Ureter (tissue), 1 donor: ENCODE data around the gene MYH11. TPM values are rescaled to one million over a fixed set of nuclear protein-coding genes. Genes with fewer than 3 reads are reported as not detected.

Experiments
- DNase-seq: peaks from one replicate; pipeline ENCODE4 v3.0.0-alpha.2; 2020; ENCODE audit warnings: low spot score
- total RNA-seq: library from RNA; stranded (reverse); gene quantifications from one replicate; pipeline ENCODE4 v1.2.4, GENCODE V29; 2023
- donor health status: DM: yes; HTN: yes; CAD: no.

MYH11 gene
- total RNA-seq, 1 donor from 2014 or later = 1,287 TPM

DNA sequence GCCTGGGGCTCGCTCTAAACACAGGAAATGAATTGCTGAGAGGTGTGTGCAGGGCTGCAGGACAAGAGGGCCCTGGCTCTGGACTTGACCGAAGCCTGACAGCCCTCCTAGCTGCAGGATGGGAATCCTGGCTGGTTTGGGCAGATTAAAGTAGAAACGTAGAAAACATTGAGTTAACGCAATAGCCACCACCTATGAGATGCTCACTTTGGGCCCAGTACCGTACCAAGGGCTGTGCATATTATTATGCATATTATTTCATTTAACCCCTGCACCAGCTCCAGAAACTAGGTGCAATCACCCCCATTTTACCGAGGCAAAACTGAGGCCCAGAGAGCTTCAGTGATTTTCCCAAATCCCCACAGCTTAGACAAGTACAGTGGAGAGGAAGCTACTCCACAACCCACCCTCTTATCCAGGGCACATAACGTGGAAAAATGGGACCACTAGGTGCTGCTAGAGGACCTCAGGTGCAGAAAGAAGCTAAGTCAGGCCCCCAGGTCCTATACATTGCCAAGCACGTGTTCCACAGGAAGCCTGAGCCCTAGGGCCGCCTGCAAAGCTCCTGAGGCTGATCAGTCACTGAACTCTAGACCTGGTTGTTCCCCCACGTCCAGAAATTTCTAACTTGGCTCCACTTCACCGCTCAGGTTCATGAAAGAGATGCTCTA is 79.2 kb downstream of the MYH11 start:
- no peak for DNase-seq

DNA sequence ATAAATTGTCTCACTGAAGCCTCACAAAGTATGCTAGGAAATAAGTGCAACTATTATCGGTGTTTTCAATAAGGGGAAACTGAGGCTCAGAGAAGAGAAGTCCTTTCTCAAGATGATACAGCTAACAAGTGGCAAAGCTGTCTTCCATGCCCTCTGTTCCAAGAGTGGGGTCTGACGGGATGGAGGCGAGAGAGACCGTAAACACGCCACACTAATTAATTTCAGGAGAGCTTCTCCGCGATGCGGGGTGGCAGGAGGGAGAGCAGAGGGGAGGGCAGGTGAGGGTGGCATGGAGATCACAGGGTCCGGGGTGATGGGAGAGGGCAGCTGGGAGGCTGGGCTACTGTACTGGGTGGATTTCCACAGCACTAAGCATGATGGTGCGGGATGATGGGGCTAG is 80.3 kb downstream of the MYH11 start:
- no peak for DNase-seq

DNA sequence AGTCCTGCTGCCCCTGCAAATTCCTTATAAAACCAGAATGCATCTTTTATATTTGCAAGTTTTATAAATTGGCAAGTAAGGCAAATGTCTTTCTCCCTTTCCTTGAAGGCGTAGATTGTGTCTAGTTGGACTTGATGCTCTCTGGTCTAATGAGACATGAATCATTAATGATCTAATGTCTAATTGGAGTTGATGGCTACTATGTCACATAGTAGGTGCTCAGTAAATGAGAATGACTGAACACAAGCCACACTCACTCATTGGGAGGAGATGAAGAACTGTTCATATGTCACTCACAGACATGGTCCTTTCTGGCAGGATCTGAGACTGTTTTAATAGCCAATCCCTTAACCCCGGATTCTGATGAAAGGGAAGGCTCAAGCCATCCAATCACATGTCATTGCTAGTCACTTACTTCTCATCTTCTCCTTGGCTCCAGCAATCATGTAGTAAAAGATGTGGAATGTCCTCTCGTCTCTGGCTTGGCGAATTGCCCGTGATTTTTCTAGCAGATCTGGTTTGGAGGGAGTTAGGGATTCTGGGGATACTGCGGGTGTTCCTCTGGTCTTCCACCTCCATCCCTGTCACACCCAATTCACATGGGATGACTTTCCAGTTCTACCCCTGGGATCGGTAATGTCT is 81.0 kb downstream of the MYH11 start:
- DNase-seq = no peak

DNA sequence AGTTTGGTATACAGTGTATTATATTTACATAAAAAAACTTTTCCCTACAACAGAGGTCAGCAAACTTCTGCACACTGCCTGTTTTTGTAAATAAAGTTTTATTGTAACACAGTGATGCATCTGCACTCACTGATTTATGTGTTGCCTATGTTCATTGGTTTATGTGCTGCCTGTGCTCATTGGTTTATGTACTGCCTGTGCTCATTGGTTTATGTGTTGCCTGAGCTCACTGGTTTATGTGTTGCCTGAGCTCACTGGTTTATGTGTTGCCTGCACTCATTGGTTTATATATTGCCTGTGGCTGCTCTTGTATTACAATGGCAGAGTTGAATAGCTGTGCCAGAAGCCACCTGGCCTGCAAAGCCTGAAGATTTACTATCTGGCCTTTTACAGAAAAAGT is 81.6 kb downstream of the MYH11 start:
- no peak for DNase-seq

DNA sequence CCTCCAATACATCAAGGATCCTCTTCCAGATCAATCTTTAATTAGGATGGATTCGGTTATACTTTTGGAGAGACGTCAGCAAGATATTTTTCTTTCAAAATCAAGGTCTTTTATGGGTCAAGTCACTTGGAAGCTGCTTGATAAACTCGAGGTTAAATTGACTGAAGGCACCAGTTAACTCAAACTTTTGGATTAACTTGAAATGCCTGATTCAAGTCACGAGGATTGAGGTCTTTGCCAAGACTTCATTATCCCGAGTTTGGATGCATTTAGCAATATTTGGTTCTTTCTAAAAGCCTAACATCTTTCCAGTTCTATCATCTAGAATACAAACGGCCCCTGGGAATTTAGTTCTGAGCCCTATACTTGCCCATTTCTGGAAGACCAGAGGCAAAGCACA is 82.9 kb downstream of the MYH11 start:
- no peak for DNase-seq

DNA sequence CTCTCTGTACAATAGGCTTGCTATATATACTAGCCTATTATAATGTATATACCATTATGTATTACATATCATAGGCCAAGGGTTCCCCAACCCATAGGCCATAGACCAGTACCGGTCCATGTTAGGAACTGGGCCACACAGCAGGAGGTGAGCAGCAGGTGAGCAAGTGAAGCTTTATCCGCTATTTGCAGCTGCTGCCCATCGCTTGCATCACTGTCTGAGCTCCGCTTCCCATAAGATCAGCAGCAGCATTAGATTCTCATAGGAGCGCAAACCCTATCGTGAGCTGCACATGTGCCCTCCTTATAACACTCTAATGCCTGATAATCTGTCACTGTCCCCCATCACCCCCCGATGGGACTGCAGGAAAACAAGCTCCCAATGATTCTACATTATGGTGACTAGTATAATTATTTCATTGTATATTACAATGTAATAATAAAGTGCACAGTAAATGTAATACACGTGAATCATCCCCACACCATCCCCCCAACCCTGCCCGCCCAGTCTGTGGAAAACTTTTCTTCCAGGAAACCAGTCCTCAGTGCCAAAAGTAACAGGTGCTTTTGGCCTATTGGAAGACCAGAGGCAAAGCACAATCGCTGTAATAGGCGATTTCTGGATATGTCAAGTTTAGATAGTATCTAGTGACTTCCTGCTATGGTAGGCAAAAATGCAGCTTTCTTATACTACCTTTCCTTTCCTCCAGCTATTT is 84.1 kb downstream of the MYH11 start:
- no peak for DNase-seq

DNA sequence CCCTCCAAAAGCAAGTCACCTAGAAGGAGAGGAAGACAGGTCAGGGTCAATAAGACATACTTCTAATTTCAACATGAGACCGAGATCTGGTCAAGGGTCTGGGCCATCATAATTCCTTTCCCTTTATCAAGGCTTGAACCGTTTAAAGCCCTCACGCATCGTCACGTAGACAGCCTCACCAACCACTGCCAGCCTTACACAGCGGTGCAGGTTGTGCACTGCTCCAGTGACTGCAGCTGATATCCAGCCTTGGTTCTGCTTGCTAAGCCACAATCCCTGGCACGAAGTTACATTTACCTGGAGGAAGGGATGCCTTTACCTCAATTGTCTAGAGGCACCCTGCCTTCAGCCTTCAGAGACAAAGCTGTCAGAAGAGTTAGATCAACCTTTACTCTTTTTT is 85.1 kb downstream of the MYH11 start:
- DNase-seq = no peak

DNA sequence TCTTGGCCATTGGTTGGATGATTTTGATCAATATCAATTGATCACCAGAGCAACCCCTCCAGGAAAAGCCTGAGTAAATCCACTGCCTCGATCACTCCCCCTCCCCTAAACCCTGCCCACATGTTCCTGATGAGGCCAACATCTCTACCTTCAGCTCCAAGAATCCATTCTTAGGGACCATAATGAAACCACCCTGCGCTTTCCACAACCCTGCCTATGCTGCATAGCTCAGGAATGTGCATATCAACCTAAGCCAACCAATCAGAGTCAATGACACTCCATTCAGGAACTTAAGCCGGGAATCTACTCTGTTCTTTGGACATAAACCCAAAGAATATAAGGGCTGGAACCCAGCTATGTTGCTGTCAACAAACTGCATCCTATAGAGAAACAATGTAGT is 86.3 kb downstream of the MYH11 start:
- DNase-seq = no peak

DNA sequence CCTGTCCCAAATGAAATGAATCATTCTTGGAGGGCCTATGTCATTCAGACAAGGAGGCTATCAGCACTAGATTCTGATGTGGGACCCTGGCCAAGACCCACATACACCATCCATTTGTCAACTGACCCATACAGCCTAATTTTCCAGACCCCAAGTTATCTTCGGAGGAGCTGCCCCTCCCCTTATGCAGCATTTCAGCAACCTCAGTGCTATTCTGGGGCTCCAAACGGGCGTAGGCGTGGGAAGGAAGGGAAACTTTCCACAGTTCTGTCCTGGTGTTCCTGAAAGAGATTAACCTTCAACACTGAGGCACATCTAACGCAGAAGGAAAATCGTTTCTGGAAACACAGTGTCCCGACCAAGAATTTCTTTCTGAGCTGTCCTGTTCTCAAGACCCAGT is 86.7 kb downstream of the MYH11 start:
- no peak for DNase-seq

DNA sequence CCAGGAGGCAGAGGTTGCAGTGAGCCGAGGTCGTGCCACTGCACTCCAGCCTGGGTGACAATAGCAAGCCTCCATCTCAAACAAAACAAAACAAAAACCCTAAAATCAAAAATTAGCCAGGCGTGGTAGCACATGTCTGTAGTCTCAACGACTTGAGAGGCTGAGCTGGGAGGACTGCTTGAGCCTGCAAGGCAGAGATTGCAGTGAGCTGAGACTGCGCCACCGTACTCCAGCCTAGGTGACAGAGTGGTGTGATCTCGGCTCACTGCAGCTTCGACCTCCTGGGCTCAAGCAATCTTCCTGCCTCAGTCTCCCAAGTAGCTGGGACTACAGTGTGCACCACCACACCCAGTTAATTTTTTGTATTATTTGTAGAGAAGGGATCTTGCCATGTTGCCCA is 87.6 kb downstream of the MYH11 start:
- DNase-seq = no peak

DNA sequence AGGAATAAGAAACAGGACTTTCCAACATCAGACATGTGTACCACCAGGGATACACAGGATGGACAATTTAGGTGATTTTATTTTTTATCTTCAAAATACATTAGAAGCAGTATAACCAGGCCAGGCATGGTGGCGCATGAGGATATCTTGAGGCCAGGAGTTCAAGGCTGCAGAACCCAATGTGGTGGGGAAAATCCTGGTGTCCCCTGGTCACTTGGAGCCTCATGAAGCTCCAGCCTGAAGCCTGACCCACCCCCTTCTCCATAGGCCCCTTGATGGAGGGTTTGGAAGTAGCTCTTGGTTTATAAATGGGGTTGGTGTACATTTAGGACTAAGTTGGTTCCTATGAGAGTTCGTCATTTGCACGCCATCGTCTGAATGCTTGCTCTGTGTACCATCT is 88.6 kb downstream of the MYH11 start:
- DNase-seq = no peak

DNA sequence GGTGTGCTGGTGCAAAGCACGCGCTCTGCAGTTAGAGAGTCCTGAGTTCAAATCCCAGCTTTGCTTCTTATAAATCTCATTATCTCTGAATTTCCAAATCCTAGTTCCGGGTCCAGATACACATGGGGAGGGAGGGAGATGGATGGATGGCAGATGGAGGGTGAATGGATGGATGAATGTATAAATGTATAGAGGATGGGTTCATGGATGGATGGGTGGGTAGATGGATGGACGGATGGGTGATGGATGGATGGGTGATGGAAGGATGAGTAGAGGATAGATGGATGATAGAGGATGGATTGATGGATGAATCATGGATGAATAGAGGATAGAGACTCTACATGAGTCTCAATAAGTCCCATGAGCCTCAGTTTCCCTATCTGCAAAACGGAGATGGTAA is 89.9 kb downstream of the MYH11 start:
- DNase-seq = no peak

DNA sequence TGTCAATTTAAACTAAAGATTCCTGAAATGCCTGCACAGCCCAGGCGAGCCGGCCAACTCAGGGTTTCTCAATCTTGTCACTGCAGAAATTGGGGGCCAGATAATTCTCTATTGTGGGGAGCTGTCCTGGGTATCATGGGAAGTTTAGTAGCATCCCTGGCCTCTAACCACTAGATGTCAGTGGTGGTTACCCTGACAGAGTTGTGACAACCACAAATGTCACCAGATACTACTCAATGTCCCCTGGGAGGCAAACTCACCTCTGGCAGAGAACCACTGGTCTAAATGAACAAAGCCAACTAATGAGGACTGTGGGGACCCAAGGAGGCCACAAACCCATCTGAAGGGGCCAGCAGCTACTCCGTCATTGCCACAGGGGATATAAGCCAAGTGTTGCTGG is 90.9 kb downstream of the MYH11 start:
- DNase-seq = no peak

DNA sequence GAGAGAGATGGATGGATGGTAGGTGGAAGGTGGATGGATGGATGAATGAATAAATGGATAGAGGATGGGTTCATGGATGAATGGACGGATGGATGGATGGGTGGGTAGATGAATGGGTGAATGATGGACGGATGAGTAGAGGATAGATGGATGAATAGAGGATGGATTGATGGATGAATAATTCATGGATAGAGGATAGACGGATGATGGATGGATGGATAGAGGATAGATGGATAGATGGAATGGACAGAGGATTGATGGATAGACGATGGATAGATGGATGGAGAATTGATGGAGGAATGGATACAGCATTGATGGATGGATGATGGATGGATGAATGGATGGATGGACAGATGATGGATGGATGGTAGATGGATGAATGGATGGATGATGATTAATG is 91.7 kb downstream of the MYH11 start:
- DNase-seq = no peak

DNA sequence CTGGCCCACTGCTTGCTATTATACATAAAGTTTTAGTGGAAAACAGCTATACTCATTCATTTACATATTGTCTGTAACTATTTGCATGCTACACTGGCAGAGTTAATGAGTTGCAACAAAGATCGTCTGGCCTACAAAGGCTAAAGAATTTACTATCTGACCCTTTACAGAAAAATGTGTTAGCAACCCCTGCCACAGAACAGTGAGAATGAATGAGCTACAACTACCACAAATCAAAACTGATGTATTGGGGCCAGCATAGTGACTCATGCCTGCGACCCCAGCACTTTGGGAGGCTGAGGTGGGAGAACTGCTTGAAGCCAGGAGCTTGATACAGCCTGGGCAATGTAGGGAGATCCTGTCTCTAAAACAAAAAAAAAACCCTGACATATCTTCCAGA is 92.7 kb downstream of the MYH11 start:
- no peak for DNase-seq

DNA sequence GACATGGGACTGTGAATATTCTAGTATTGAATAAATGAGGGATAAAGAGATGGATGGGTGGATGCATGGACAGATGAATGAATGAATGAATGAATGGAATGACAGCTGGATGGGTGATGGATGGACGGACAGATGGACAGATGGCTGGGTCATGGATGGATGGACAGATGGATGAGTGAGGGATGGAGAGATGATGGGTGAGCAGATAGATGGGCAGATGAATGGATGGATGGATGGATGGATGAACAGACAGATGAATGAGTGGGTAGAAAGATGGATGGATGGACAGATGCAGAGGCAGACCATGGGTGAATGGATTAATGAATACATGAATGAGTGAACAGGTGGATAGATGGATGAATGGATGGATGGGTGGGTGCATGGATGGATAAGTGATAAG is 96.7 kb downstream of the MYH11 start:
- no peak for DNase-seq

DNA sequence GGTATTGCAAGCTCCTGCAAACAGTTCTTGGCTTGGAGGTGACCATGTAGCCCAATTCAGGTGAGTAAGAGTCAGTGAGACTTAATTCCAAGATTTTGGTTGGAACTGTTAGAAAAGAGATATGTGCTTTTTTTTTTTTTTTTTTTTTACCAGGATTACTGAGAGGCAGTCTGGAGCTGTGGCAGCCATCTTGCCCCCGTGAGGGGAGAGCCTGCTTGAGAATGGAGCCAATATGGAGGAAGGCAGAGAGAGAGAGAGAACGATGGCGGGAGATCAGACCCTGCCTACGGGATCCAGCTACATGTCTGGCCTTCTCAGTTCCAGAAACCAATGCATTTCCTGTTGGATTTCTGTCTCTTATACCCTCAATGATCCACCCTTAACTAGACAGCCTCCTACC is 97.8 kb downstream of the MYH11 start:
- no peak for DNase-seq

DNA sequence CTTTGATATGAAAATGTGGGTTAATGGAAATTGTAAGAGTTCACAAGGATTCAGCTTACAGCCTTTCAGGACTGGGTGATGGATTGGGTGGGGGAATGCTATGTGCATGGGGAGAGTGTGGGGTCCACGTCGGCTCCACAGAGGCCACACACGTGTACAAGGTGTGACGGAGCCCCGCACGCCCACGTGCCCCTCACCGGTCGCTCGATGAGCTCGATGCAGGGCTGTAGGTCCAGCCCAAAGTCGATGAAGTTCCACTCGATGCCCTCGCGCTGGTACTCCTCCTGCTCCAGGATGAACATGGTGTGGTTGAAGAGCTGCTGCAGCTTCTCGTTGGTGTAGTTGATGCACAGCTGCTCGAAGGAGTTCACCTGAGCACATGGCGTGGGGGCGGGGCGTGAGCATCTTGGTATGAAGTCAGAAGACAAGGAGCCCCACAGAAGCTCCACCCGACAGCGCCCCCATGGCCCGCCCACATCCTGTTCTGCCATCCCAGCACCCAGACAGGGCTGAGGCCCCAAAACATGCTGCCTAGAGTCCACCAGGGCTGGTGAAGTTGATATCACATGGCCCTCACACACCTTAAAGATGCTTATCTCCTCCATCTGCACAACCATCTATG is 99.1 kb downstream of the MYH11 start:
- no peak for DNase-seq

DNA sequence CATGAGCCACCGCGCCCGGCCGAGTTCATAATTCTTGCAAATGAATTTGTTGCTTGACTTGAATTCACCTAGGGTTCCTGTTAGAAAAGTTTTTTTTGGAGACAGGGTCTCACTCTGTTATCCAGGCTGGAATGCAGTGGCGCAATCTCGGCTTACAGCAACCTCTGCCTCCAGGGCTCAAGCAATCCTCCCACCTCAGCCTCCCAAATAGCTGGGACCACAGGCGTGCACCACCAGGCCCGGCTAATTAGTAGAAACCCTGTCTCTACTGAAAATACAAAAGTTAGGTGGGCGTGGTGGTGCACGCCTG is 99.8 kb downstream of the MYH11 start:
- DNase-seq = no peak

DNA sequence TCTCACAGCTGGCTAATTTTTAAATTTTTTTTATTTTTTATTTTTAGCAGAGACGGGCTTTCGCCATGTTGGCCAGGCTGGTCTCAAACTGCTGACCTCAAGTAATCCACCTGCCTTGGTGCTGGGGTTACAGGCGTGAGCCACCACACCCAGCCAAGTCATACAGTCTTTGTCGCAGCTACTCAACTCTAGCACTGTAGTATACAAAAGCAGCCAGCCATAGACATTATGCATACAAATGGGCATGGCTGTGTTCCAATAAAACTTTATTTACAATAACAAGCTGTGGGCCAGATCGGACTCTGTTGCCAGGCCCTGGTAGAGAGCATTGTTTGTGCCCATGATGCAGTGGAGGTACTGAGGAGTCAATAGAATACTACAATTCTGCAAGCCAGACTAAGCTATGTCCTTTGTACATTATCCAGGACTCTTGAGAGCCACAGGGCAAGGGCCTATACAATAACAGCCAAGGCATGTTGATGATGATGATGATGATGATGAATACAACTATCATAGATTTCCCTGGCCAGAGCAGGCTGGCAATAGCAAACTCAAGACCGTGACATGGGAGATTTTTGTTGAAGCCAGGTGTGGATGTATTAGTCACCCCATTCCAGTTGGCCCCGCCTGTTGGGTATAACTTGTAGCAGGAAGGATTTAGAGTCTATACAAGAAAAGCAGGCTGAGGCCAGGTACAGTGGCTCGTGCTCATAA is 101.8 kb downstream of the MYH11 start:
- no peak for DNase-seq

DNA sequence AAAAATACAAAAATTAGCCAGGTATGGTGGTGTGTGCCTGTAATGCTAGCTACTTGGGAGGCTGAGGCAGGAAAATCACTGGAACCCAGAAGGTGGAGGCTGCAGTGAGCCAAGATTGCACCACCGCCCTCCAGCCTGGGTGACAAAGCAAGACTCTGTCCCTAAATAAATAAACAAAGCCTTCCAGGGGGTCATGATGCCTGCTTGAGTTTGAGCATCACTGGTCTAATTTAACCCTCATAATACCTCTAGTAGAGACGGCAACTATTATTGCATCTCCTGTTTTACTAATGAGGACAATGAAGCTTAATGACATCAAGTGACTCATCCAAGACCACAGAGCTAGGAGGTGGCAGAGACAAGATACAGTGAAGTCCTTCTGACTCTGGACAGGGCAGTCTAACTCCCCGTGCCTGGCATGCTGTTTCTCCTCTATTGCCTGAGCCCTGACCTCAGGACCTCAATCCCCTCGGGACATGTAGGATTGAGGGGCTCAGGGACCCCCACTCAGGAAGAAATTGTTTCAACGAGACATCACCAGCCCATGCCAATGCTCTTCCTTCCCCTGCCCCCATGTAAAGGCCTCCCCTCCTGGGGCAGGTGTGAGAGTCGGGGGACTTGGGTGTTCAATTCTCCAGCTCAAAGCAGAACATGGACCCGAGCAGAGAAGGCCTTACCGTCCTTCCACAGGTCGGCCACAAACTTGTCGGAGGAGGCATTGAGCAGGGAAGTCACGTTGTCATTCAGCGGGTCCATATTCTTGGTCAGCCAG is 103.9 kb downstream of the MYH11 start:
- no peak for DNase-seq

DNA sequence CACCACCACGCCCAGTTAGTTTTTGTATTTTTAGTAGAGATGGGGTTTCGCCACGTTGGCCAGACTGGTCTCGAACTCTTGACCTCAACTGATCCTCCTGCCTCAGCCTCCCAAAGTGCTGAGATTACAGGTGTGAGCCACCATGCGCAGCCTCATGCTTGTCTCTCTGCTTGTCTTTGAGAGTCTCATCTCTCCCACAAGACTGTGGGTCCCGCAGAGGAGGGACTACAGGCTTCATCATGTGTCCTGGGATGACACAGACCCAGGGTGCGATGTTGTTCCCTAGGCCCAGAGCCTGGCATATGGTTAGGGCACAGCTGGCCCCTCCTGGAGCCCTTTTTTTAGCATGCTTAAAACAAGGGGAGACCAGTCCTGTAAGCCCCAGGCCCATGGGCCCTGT is 104.9 kb downstream of the MYH11 start:
- no peak for DNase-seq
